ENCODE results near the gene RABL6.
"Not testable (repeated sequence)": the region's sequence is repeated elsewhere in the genome, so short reads cannot be mapped to it uniquely, and the experiment has no call there.

GRCh38 chr9:136760834-136761544, 46.8 kb upstream of the RABL6 start:
- TF ChIP-seq CTCF, POLR2AphosphoS5, POLR2A (IDR thresholded peaks at IDR 0.05): not testable (repeated sequence)

Data from breast epithelium (tissue), 3 donors.